ENCODE data around the gene ZSCAN9. TPM values are rescaled to one million over a fixed set of nuclear protein-coding genes. Genes with fewer than 3 reads are reported as not detected.

Gene ZSCAN9
- total and polyA plus RNA-seq, 9 of the 15 experiments (the other 6 are each of a cell fraction or from before 2014, with no cell fraction given) = 18.8 to 48.9 (median 28.7) TPM

DNA sequence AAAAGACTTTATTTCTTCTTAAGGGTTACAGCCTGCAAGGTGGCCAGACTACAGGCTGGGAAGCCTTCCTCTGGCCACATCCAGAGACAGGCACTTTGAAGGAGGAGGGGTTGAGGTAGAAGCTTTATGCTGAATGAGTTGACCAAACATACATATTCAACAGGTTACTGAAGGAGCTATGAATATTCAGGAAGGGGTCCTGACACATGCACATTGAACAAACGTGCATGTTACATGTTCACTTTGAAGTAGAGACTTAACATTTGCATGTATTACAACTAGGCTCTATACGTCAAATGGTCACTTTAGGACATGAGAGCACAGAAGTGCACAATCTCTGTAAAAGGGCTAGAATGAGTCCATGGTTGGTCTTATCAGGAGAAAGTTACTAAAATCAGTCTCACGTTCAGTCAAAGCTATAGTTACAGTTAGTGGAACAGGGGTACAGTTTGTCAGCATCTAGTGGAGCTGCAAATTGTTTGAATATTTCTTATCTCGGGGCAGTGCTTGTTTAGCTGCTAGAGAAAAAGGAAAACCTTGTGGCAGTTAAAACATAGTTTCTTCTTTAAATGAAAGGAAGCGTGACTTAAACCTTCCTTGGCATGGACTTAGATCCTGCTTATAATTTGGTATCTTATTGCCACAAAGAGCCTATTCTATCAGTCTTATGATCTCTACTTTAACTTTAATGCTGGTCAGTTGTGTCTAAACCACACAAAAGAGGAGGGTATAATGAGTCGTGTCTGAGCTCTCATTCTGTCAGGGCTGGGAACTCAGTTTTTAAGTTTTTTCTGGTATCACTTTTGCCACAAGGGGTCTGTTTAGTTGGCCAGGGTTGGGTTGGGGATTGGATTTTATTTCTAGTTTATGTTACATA, 4.6 kb upstream of the ZSCAN9 start (continued):
- TF ChIP-seq ZBTB1 (CRISPR knock-in tag; IDR thresholded peaks at IDR 0.05; ENCODE audit: borderline replicate concordance, low read depth) (no peak), TBP (optimal IDR thresholded peaks at IDR 0.05; ENCODE audit: low read depth, low read length) (peak; percentile 97), MAFF (IDR thresholded peaks at IDR 0.05; ENCODE audit: low read length) (no peak; the same call in 1 of the 2 replicates), MEF2A (IDR thresholded peaks at IDR 0.05; ENCODE audit: control insufficient read depth, low read depth, low read length) (peak; percentile 54; the same call in 1 of the 2 replicates), ZNF75A (CRISPR knock-in tag; IDR thresholded peaks at IDR 0.05) (peak; percentile 69; the same call in 1 of the 2 replicates), IRF2 (CRISPR knock-in tag; IDR thresholded peaks at IDR 0.05) (no peak), HNRNPK (IDR thresholded peaks at IDR 0.05; ENCODE audit: low read depth, low read length, poor library complexity, severe bottlenecking) (no peak), HMGN3 (IDR thresholded peaks at IDR 0.05; ENCODE audit: borderline replicate concordance, extremely low read depth, insufficient read length, low read depth, low read length) (no peak)
- TF ChIP-seq, protein P1, sequence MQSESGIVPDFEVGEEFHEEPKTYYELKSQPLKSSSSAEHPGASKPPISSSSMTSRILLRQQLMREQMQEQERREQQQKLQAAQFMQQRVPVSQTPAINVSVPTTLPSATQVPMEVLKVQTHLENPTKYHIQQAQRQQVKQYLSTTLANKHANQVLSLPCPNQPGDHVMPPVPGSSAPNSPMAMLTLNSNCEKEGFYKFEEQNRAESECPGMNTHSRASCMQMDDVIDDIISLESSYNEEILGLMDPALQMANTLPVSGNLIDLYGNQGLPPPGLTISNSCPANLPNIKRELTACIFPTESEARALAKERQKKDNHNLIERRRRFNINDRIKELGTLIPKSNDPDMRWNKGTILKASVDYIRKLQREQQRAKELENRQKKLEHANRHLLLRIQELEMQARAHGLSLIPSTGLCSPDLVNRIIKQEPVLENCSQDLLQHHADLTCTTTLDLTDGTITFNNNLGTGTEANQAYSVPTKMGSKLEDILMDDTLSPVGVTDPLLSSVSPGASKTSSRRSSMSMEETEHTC (IDR thresholded peaks at IDR 0.05) = no peak
- TF ChIP-seq, protein P2, sequence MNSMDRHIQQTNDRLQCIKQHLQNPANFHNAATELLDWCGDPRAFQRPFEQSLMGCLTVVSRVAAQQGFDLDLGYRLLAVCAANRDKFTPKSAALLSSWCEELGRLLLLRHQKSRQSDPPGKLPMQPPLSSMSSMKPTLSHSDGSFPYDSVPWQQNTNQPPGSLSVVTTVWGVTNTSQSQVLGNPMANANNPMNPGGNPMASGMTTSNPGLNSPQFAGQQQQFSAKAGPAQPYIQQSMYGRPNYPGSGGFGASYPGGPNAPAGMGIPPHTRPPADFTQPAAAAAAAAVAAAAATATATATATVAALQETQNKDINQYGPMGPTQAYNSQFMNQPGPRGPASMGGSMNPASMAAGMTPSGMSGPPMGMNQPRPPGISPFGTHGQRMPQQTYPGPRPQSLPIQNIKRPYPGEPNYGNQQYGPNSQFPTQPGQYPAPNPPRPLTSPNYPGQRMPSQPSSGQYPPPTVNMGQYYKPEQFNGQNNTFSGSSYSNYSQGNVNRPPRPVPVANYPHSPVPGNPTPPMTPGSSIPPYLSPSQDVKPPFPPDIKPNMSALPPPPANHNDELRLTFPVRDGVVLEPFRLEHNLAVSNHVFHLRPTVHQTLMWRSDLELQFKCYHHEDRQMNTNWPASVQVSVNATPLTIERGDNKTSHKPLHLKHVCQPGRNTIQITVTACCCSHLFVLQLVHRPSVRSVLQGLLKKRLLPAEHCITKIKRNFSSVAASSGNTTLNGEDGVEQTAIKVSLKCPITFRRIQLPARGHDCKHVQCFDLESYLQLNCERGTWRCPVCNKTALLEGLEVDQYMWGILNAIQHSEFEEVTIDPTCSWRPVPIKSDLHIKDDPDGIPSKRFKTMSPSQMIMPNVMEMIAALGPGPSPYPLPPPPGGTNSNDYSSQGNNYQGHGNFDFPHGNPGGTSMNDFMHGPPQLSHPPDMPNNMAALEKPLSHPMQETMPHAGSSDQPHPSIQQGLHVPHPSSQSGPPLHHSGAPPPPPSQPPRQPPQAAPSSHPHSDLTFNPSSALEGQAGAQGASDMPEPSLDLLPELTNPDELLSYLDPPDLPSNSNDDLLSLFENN (IDR thresholded peaks at IDR 0.05; ENCODE audit: low read depth in 2 of 2, low read length in 2 of 2) = peak in 1 of 2 experiments; percentile 91; a peak in 2 of 4 replicates
- TF ChIP-seq, protein P3, sequence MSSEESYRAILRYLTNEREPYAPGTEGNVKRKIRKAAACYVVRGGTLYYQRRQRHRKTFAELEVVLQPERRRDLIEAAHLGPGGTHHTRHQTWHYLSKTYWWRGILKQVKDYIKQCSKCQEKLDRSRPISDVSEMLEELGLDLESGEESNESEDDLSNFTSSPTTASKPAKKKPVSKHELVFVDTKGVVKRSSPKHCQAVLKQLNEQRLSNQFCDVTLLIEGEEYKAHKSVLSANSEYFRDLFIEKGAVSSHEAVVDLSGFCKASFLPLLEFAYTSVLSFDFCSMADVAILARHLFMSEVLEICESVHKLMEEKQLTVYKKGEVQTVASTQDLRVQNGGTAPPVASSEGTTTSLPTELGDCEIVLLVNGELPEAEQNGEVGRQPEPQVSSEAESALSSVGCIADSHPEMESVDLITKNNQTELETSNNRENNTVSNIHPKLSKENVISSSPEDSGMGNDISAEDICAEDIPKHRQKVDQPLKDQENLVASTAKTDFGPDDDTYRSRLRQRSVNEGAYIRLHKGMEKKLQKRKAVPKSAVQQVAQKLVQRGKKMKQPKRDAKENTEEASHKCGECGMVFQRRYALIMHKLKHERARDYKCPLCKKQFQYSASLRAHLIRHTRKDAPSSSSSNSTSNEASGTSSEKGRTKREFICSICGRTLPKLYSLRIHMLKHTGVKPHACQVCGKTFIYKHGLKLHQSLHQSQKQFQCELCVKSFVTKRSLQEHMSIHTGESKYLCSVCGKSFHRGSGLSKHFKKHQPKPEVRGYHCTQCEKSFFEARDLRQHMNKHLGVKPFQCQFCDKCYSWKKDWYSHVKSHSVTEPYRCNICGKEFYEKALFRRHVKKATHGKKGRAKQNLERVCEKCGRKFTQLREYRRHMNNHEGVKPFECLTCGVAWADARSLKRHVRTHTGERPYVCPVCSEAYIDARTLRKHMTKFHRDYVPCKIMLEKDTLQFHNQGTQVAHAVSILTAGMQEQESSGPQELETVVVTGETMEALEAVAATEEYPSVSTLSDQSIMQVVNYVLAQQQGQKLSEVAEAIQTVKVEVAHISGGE (CRISPR knock-in tag; IDR thresholded peaks at IDR 0.05) = 0 out of 6 replicates have a peak, but pooled peaks of 1 of the 3 experiments have one; percentile 28

All from K562 (cell line).